Measurements from ENCODE around the gene VILL.

VILL gene

GRCh38 chr3:37990527-37990926, at the start of gene VILL:
TSS of gene VILL (plus strand) at chr3:37990786. CDS start at chr3:37993673, 2,887 bp downstream.
- DNase-seq (ENCODE audit: low read depth in 3 of 3) = no peak

- DNase-seq (ENCODE audit: low read depth in 3 of 3) = no peak
Observed at GRCh38 chr3:37941608-37942508, 48.7 kb upstream of the VILL start.

GRCh38 chr3:37942646-37943045, 47.9 kb upstream of the VILL start:
- no peak for DNase-seq (ENCODE audit: low read depth in 3 of 3)

- no peak for DNase-seq (ENCODE audit: low read depth in 3 of 3)
Observed at GRCh38 chr3:37943126-37943525, 47.5 kb upstream of the VILL start.

- DNase-seq (ENCODE audit: low read depth in 3 of 3) = no peak
Observed at GRCh38 chr3:37943631-37944314, 46.8 kb upstream of the VILL start.

GRCh38 chr3:37944391-37944842, 46.2 kb upstream of the VILL start:
- no peak for DNase-seq (ENCODE audit: low read depth in 3 of 3)

- DNase-seq (ENCODE audit: low read depth in 3 of 3) = no peak
Observed at GRCh38 chr3:37945156-37945806, 45.3 kb upstream of the VILL start.

GRCh38 chr3:37945807-37946530, 44.6 kb upstream of the VILL start:
- DNase-seq (ENCODE audit: low read depth in 3 of 3) = no peak

GRCh38 chr3:37946531-37946889, 44.1 kb upstream of the VILL start:
- no peak for DNase-seq (ENCODE audit: low read depth in 3 of 3)

GRCh38 chr3:37949866-37950265, 40.7 kb upstream of the VILL start:
- no peak for DNase-seq (ENCODE audit: low read depth in 3 of 3)

GRCh38 chr3:37952564-37952963, 38.0 kb upstream of the VILL start:
- no peak for DNase-seq (ENCODE audit: low read depth in 3 of 3)

GRCh38 chr3:37953226-37953625, 37.4 kb upstream of the VILL start:
- no peak for DNase-seq (ENCODE audit: low read depth in 3 of 3)

- DNase-seq (ENCODE audit: low read depth in 3 of 3) = no peak
Observed at GRCh38 chr3:37953707-37954394, 36.7 kb upstream of the VILL start.

- DNase-seq (ENCODE audit: low read depth in 3 of 3) = no peak
Observed at GRCh38 chr3:37954881-37955280, 35.7 kb upstream of the VILL start.

GRCh38 chr3:37955918-37956707, 34.5 kb upstream of the VILL start:
- DNase-seq (ENCODE audit: low read depth in 3 of 3) = no peak

GRCh38 chr3:37956723-37957538, 33.7 kb upstream of the VILL start:
- DNase-seq (ENCODE audit: low read depth in 3 of 3) = no peak

- no peak for DNase-seq (ENCODE audit: low read depth in 3 of 3)
Observed at GRCh38 chr3:37957539-37957936, 33.0 kb upstream of the VILL start.

- no peak for DNase-seq (ENCODE audit: low read depth in 3 of 3)
Observed at GRCh38 chr3:37961622-37962431, 28.8 kb upstream of the VILL start.

- DNase-seq (ENCODE audit: low read depth in 3 of 3) = no peak
Observed at GRCh38 chr3:37963016-37963415, 27.6 kb upstream of the VILL start.
